NCI-H2107 treated with DMSO at 0.1 percent for 48 hours (cell line): ENCODE measurements around the gene SPOCK2.
"Not testable (repeated sequence)": the region's sequence is repeated elsewhere in the genome, so short reads cannot be mapped to it uniquely, and the experiment has no call there.

Source experiments
- DNase-seq: peaks from one replicate; lab custom pipeline; 2025; ENCODE audit not compliant: unreplicated experiment; lab: John Stamatoyannopoulos, UW

SPOCK2 gene

DNA sequence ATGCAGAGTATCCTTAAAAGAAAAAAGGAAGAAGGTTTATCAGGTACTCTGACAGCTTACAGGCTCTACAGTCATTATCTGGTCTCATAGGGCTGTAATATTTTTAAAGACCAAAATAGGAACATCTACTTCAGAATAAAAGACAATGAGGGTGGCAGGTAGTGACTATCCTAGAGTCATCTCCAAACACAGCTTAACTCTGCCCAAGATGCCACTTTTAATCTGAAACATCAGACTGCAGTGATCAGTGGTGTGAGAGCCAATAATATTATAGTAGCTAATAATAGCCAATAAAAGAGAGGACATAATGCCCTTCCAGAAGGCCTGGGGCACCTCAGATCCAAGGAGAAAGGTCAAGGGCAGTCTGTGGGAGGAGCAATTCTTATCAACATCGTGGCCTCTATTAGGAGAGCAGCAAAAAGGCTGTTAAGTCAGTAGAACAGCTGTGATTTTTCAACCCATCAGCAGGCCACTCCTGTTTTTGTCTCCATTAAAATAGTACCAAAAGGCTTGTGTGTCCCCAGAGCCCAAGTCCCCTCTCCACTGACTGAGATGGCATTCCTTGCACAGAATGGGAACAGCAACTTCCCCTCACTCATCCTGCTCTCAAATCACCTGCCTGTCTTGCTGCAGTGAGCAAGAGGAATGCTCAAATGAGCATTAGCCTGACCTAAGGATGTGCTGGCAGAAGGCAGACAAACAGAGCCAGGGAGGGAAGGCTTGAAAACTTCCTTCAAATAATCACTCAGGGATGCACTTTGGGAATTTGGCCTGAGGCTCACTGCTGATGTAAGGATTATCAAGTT lies 20.7 kb upstream of the SPOCK2 start:
- DNase-seq, result no peak

DNA sequence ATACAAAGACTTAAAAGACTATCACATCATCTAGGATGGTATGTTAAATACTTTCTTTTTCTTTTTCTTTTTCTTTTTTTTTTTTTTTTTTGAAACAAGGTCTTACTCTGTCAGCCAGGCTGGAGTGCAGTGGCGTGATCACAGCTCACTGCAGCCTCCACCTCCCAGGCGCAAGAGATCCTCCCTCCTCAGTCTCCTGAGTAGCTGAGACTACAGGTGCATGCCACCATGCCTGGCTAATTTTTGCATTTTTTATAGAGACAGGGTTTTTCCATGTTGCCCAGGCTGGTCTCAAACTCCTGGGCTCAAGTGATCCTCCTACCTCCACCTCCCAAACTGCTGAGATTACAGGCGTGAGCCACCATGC lies 19.6 kb upstream of the SPOCK2 start:
- not testable (repeated sequence) for DNase-seq

DNA sequence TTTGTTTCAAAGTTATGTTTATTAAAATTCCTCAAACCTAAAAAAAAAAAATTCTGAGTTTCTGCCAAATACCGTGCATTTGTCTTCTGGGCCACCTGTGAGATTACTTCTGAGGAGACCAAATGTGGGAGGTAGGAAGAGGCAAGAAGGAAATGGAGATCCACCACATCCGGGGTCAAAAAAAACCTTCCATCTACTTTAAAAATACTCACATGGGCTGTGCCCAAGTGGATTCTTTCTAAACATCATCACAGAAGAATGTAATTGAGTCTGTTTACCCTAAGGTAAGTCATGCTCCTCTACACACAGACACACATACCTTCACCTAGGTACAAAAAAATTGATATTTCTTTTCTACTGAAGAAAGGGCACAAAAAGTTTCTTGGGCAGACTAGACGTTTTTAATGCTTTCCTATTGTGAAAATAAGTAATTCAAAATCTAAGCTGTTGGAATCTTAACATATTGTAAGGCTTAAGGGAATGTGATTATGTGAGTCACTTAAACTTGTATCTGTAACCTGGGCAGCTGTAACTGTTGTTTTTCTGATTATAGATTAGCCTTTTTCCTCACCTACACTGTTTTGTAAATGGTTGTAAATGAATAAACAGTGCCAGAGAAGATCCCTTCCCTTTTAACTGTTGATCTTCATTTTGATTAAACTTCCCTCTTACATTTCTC lies 19.1 kb upstream of the SPOCK2 start:
- DNase-seq, result no peak

DNA sequence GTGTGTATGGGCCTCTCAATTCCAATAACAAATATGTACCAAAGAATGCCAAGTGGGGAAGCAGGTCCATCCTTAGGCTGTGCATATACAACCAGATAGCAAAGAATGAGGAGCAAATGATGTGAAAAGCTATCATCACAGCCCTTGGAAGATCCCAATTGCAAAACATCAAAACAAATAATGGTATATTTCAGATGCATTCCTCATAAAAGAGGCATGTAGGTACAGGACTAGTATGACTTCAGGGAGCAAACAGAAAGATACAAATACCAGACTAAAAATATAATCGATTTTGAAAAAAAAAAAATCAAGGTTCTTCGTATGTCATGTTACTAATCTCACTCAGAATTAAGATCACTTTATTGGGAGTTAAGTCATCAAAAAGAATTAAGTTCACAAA lies 18.5 kb upstream of the SPOCK2 start:
- no peak for DNase-seq

DNA sequence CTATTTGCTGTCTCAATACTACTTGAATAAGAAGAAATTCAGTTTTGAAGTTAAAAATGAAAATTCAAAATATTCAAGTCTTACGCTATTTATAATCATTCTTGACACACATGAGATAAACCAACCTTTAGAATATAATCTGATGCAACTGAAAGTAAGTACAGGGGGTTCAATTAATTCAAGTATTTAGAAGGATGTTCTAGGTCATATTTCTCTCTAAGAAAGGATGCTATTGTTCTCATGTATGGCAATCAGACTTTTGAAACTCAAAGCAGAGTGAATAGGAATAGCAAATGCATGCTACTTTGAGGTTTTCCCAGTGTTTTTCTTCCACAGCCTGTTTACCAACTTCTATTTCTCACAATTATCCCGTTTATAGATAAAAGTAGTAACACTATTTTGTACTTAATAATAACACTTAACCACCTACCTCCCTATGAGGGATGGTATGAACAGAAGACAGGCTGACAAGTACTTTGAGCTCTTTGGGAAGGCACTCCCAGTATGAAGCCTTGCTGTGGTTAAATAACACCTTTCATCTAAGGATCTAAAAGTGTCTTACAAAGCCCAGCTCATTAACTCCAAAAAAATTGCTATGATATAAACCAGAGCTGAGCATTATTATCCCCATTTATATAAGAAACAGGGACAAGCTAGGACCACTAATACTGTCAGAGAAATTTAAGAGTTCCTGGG lies 18.0 kb upstream of the SPOCK2 start:
- DNase-seq, result peak; percentile 43

DNA sequence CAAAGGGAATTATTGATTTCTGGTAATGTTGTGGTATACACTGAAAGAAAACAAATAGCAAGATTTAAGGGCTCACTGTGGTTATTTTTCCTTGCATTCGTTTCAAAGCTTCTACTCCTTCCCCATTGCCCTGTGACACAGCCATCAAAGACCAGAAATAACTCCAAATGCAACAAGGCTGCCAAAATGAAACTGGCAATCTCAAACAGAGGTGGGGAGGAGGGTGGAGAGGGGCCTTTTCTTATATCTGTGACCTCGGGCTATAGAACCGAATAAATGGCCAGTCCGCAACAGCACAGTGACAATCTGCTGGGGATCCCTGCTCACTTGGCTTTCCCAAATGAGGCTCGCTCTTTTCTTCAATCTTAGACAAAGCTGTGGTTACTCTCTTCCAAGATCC lies 17.4 kb upstream of the SPOCK2 start:
- peak; percentile 10 for DNase-seq

DNA sequence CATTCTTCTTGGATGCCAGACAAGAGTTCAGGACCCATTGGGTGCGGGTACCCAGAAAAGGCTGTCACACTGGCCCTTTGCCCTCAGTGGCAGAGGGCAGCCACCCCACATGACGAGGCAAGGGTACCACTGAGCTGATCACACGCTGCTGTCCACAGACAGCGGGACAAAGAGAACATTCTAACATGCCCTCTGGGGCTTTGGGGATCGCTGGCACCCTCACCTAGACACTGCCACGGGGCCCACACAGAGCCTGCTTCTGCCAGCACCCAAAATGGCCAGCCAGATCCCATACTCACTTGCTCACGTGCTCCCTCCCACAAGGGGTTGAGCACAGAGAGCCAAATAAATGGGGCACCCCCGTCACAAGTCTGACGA lies 16.7 kb upstream of the SPOCK2 start:
- DNase-seq, result no peak

DNA sequence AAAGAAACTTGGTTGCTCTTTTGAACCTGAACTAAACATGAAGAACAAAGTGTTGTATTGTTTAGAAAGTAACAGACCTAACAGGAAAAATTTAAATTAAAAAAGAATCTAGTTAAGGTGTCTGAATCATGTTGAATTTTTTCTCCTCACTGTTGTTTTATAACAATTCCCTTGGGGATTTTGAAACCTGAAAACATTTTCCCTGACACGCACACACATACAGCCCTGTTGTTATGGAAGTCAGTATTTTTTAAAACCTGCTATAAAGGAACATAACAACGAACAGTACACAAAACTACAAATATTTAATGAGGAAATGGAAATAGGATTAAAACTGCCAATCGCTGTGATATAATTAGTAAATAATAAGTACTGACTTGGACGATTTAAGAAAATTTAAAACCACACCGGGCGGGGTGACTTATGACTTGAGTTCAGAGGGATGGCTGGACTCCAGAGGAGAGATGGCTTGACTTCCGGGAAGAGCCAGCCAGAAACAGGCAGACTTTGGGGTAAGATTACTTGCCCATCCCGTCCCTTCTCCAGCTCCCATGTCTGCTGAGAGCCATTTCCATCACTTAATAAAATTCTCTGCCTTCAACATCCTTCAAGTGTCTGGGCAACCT lies 16.2 kb upstream of the SPOCK2 start:
- DNase-seq, result no peak

DNA sequence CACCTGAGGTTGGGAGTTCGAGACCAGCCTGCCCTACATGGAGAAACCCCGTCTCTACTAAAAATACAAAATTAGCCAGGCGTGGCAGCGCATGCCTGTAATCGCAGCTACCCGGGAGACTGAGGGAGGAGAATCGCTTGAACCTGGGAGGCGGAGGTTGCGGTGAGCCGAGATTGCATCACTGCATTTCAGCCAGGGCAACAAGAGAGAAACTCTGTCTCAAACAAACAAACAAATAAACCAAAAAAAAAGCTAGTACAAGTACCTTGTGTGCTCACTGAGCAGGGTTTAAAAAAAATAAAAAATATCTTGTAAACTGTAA lies 11.2 kb upstream of the SPOCK2 start:
- no peak for DNase-seq

DNA sequence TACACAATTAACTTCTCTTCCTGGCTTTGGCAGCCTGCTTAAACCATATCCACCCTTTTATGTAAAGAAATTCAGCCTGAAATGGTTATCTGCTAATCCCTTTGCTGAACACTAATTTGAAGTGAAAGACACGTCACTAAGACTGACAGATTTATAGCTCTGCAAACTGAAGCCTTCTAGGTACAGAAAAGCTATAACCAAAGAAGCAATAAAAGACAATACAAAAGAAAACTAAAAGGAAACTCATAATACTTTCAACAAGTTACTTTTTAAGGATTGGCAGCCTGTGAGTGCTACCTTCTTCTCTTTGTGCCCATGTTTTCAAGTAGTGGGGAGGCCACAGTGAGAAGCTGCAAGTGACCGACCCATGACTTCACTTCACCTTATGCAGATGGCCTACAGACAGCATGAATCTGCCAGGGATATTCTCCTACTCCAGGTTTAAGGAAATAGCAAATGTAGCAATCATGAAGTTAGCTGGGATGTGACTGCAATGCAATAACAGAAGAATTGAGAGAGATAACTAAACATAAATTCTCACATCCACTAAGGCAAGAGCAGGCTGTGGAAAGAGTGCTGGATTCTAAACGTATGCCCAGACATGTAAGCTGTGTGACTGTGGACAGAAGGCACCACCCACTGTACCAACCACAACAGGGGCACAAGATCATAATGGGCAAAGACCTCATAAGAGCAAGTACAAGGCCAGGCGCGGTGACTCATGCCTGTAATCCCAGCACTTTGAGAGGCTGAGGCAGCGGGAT lies 10.7 kb upstream of the SPOCK2 start:
- DNase-seq, result no peak

DNA sequence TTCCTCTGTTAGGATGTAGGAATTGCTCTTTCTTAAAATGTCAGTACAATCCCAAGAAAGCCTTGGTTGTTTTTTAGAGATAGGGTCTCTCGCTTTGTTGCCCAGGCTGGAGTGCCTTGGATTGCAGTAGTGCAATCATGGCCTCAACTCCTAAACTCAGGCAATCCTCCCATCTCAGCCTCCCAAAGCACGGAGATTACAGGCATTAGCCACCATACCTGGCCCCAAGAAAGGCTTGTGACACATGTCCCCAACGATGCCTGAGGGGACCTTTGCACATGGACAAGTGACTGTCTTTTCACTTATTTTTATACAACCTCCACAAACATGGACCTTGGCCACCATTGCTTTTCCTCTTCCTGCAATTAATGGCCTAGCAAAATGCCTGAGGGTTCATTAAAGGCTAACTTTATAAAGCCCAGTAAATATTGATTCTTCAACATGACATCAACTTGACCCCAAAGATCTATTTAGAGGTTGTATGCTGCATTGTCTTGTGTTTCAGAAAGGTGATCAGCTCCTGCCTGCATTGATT lies 10.0 kb upstream of the SPOCK2 start:
- no peak for DNase-seq

DNA sequence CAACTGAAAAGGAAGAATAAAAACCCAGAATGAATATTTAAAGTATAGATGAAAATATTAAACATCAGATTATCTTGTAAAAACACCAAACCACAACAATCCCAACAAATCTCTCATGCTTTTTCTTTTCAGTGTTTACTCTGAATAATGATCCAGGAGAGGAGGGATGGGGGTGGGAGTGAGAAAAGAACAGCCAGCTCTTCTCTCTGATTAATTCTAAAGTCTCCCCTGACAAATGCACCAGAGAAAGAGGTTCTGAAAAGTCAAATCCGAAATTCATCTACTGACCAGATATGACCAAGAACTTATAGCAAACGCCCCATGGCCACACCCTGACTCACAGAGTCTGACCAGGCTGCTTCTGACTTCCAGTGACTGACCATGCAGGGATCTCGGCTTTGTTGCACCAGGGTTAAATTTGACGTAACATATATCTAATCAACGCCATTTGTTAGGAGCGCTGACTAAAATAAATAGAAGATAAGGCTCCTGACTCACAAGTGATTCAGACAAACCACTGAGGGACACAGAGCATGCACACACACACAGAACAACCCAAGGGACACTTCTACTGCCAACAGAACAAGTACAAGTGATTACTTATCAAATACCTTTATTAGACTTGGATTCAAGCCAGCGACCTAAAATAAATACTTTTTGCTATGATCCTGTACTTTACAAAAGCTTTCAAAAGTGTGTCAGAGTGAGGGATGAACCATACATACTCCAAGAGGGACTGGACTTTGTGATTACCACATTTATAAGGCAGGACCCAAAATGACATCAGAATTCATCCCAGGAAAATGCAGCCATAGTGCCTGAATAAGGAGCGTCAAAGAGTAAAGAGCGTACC lies 9.3 kb upstream of the SPOCK2 start:
- no peak for DNase-seq

DNA sequence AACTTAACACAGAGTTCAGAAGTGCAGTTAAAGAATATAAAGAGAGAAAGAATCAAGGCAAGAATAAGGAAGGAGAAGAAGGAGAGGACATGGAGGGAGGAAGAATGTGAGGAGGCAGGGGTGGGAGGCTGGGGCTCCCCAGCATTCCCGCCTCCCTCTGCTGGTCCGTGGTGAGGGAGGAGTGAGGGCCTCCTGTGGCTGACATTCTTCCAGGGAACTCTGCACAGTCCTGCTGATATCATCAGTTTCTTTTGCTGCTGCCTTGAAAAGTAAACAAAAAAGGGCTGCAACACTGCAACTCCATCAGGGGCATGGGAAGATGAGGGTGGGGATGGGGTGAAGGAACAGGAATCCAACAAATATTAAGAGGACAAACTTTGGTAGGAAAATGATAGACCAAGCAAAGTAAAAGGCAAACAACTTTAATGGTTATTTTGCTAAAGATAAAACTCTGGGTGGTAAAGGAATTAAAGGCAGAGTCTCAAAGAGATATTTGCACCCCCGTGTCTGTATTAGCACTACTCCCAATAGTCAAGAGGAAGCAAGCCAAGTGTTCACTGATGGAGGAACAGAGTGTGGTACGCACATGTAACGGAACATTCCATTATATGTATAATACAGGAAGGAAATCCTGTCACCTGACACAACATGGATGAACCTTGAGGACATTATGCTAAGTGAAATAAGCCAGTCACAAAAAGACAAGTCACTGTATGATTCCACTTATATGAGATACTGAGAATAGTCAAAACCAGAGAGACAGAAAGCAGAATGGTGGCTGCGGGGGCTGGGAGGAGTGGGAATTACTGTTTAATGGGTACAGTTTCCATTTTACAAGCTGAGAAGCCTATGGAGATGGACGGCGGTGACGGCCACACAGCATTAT lies 8.0 kb upstream of the SPOCK2 start:
- DNase-seq, result no peak

DNA sequence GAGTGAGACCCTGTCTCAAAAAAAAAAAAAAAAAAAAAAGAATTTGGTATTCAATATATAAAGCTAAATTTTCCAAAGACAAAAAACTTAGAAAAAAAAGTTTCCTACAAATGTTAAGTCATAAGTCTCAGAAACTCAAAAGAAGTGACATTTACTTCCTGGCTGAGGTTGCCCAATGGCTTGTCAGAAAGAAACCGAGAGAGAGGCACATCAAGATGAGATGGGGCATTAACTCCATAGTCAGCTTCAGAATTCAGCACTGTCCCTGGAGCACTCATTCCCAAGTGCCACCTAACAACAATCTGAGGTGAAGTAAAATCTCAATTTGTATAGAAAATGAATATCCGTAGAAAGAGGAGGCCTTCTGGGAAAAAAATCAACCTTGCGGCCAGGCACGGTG lies 6.8 kb upstream of the SPOCK2 start:
- DNase-seq, result no peak

DNA sequence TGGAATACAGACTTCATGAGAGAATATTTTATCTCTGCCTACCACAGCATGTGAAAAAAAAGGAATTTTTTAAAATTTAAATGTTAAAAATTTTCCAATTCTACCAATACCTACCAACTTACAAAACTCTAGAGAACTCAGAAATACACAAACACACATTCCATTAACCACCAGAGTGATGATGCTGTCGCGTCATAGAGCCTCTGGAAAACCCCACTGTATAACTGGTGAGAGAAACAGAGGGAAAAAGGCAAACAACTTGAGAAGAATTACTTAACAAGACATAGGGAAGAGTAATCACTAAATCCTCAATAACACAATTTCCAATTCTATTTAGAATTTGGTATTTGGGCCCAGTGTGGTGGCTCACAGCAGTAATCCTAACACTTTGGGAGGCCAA lies 6.2 kb upstream of the SPOCK2 start:
- DNase-seq, result no peak

DNA sequence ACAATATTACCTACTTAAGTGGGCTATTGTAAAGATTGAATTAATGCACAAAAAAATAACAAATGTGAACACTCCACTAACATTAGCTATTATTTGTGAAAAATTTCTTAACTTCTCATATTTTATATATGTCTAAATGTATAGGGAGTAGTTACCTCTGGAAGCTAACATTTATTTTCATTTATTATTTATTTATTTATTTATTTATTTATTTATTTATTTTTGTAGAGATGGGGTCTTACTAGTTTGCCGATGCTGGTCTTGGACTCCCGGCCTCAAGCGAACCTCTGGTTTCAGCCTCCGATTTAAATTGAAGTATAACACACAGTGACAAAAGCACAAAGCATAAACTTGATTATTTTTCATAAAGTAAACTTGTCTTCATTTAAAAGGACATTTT lies 5.1 kb upstream of the SPOCK2 start:
- no peak for DNase-seq

DNA sequence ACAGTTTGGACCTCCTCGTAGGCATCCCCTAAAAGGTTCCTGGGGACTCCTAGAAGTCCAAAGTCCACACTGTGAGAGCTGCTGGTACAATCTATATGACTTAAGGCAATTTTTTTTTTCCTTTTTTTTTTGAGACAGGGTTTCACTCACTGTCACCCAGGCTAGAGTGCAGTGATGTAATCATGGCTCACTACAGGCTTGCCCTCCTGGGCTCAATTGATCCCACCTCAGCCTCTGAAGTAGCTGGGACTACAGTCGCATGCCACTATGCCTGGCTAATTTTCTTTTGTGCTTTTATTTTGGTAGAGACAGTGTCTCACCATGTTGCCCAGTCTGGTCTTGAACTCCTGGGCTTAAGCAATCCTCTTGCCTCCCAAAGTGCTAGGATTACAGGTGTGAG lies 4.6 kb upstream of the SPOCK2 start:
- DNase-seq, result no peak

DNA sequence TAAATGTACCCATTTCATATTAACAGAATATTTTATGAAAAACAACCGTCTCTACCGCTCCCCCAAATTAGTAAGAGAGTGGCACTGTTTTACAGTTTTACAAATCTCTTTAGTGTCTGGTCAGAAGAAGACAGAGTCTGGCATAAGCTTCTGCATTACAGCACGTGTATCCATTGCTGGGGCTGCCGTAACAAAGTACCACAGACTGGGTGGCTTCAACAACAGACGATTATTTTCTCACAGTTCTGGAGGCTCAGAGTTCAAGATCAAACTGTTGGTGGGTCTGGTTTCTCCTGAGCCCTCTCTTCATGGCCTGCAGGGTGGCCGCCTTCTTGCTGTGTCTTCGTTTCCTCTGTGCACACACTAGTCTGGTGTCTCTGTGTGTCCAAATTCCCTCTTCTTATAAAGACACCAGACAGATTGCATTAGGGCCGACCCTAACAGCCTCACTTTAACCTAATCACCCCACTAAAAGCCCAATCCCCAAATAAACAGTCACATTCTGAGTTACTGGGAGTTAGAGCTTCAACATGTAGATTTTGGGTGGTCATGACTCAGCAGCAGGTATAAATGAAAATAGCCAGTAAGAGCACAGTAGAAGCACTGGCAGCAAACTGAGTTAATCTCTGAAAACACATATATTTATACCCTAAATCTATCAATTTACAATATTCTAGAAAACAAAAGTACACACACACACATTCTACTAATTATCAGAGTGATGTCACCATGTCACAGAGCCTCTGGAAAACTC lies 4.0 kb upstream of the SPOCK2 start:
- DNase-seq, result no peak
